NCI-H187 (cell line): ENCODE data around the gene GLT8D2.
A peak's percentile ranks its signal among the peaks of the same experiment; 100 is the strongest.

Source experiments
- DNase-seq, 2 experiments: peaks; one replicate each; lab custom pipeline; 2025; lab: John Stamatoyannopoulos, UW

GLT8D2 gene

GRCh38 chr12:104000807-104001434 is 49.1 kb downstream of the GLT8D2 start:
- DNase-seq: no peak

- DNase-seq: no peak
Observed at GRCh38 chr12:103998976-103999375, 51.0 kb downstream of the GLT8D2 start.

- DNase-seq: no peak
Observed at GRCh38 chr12:103997286-103997900, 52.6 kb downstream of the GLT8D2 start.

GRCh38 chr12:103996595-103996994 is 53.4 kb downstream of the GLT8D2 start:
- no peak for DNase-seq

- DNase-seq: no peak
Observed at GRCh38 chr12:103994235-103994634, 55.8 kb downstream of the GLT8D2 start.

GRCh38 chr12:103986829-103987228 is 63.2 kb downstream of the GLT8D2 start:
- DNase-seq: no peak

GRCh38 chr12:103978384-103978982 is 71.5 kb downstream of the GLT8D2 start:
- no peak for DNase-seq

GRCh38 chr12:103975368-103975767 is 74.6 kb downstream of the GLT8D2 start:
- no peak for DNase-seq

- no peak for DNase-seq
Observed at GRCh38 chr12:103973909-103974308, 76.1 kb downstream of the GLT8D2 start.

- DNase-seq: no peak
Observed at GRCh38 chr12:103969391-103969790, 80.6 kb downstream of the GLT8D2 start.

GRCh38 chr12:103966736-103967135 is 83.3 kb downstream of the GLT8D2 start:
- no peak for DNase-seq

- peak; percentile 98 to 99 for DNase-seq
Observed at GRCh38 chr12:103965590-103966504, 84.1 kb downstream of the GLT8D2 start, which contains the start of gene TDG. TSS of gene TDG (plus strand) at chr12:103965872. CDS start at chr12:103966038, 166 bp downstream.

GRCh38 chr12:103965255-103965589 is 84.8 kb downstream of the GLT8D2 start:
- no peak for DNase-seq

GRCh38 chr12:103964805-103965204 is 85.2 kb downstream of the GLT8D2 start:
- no peak for DNase-seq

GRCh38 chr12:103962493-103962892 is 87.5 kb downstream of the GLT8D2 start:
- DNase-seq: no peak

GRCh38 chr12:103960616-103961227 is 89.3 kb downstream of the GLT8D2 start:
- DNase-seq: no peak

- DNase-seq: no peak
Observed at GRCh38 chr12:103958621-103959020, 91.4 kb downstream of the GLT8D2 start.

- DNase-seq: no peak
Observed at GRCh38 chr12:103957865-103958388, 92.1 kb downstream of the GLT8D2 start.

GRCh38 chr12:103956509-103957027 is 93.4 kb downstream of the GLT8D2 start:
- DNase-seq: peak in 1 of 2 experiments; percentile 59

GRCh38 chr12:103955811-103956508 is 94.0 kb downstream of the GLT8D2 start:
- no peak for DNase-seq

- DNase-seq: no peak
Observed at GRCh38 chr12:103952497-103952896, 97.5 kb downstream of the GLT8D2 start.
